ENCODE results near the gene HIRA. TPM values are rescaled to one million over a fixed set of nuclear protein-coding genes. Genes with fewer than 3 reads are reported as not detected.
A peak's percentile ranks its signal among the peaks of the same experiment; 100 is the strongest.

Gene HIRA
- total and polyA plus RNA-seq, 11 donors = 3.7 to 25.4 (median 17.3) TPM

- 36 to 47% (median 43%) methylated on average over 14 to 16 of the region's 16 CpGs for WGBS, 4 donors
- no peaks in the 10 kb centered on the region for H3K9me3 ChIP-seq
- peaks cover 0 to 38% (median 18%) of the 10 kb centered on the region in 12 donors for H3K4me1 ChIP-seq
- DNase-seq (peak in 4 of 5 donors; percentile 35 to 64 (median 54)), ATAC-seq (peak in 2 of 4 donors; percentile 44 to 45)
- TF ChIP-seq CTCF (IDR thresholded peaks at IDR 0.05) = no peak
- TF ChIP-seq POLR2A (IDR thresholded peaks at IDR 0.05) = no peak
- no peaks in the 10 kb centered on the region for H3K27me3 ChIP-seq
- H3K27ac ChIP-seq = peak overlapping the region in 7 of 12 donors; percentile 8 to 67 (median 38)
- no peak overlapping the region for H3K4me3 ChIP-seq
- peaks cover 0 to 76% (median 55%) of the 10 kb centered on the region in 9 donors for H3K36me3 ChIP-seq
- intact Hi-C loops (cut with DNase I) = no loop called here
Observed at GRCh38 chr22:19407649-19408606, 23.6 kb downstream of the HIRA start.

- Histone ChIP-seq H3K27ac (peak overlapping the region in 7 of 12 donors; percentile 22 to 67 (median 44)), H3K36me3 (peaks cover 0 to 85% (median 58%) of the 10 kb centered on the region in 9 donors), H3K4me3 (no peak overlapping the region), H3K4me1 (peaks cover 0 to 35% (median 15%) of the 10 kb centered on the region in 12 donors), H3K9me3 (no peaks in the 10 kb centered on the region), H3K27me3 (no peaks in the 10 kb centered on the region)
- WGBS, 4 donors = 47 to 67% (median 57%) methylated on average over 4 of the region's 4 CpGs
- ATAC-seq (peak; percentile 65 to 86 (median 82)), DNase-seq (peak in 1 of 5 donors; percentile 45)
- intact Hi-C loops (cut with DNase I) = no loop called here
- no peak for TF ChIP-seq POLR2A (IDR thresholded peaks at IDR 0.05)
- TF ChIP-seq CTCF (IDR thresholded peaks at IDR 0.05) = no peak
Observed at GRCh38 chr22:19406846-19407245, 24.7 kb downstream of the HIRA start.

GRCh38 chr22:19406281-19406811 is 25.2 kb downstream of the HIRA start:
- DNase-seq (no peak), ATAC-seq (no peak)
- Histone ChIP-seq H3K4me3 (no peak overlapping the region), H3K9me3 (no peaks in the 10 kb centered on the region), H3K27me3 (no peaks in the 10 kb centered on the region), H3K4me1 (peaks cover 0 to 30% (median 10%) of the 10 kb centered on the region in 12 donors), H3K36me3 (peaks cover 0 to 90% (median 63%) of the 10 kb centered on the region in 9 donors), H3K27ac (peak overlapping the region in 6 of 12 donors; percentile 22 to 67 (median 46))
- 76 to 84% (median 82%) methylated on average over 3 of the region's 3 CpGs for WGBS, 4 donors
- TF ChIP-seq POLR2A (IDR thresholded peaks at IDR 0.05) (no peak), CTCF (IDR thresholded peaks at IDR 0.05) (no peak)
- intact Hi-C loops (cut with DNase I) = no loop called here

GRCh38 chr22:19405652-19406051 is 25.9 kb downstream of the HIRA start:
- WGBS, 4 donors = 88 to 95% (median 93%) methylated on average over 8 of the region's 8 CpGs
- DNase-seq = no peak
- peaks cover 0 to 92% (median 68%) of the 10 kb centered on the region in 9 donors for H3K36me3 ChIP-seq

More at GRCh38 chr22:19405652-19406051, 25.9 kb downstream of the HIRA start:
- Histone ChIP-seq H3K4me3 (no peak overlapping the region), H3K9me3 (no peaks in the 10 kb centered on the region), H3K4me1 (peaks cover 0 to 23% (median 8%) of the 10 kb centered on the region in 12 donors), H3K27ac (no peak overlapping the region), H3K27me3 (no peaks in the 10 kb centered on the region)
- intact Hi-C loops (cut with DNase I) = no loop called here
- peak in 1 of 4 donors; percentile 6 for ATAC-seq
- TF ChIP-seq POLR2A (IDR thresholded peaks at IDR 0.05) (no peak), CTCF (IDR thresholded peaks at IDR 0.05) (no peak)
